Prostate gland (tissue), 2 donors: Measurements from ENCODE around the gene ZNF583.

Source experiments
- POLR2A ChIP-seq: fragments of 450-650 bp; IDR thresholded peaks from one replicate; pipeline ENCODE4 v1.6.1; 2016; ENCODE audit warnings: antibody characterized with exemption, mild to moderate bottlenecking
- POLR2AphosphoS5 ChIP-seq: sonication (generic); formaldehyde crosslinking; IDR thresholded peaks from one replicate; pipeline ENCODE4 v1.6.1; 2017; ENCODE audit warnings: antibody characterized with exemption
- TF ChIP-seq, protein P1 (sequence below), 4 experiments: fragments of 200-600 bp in 2 of 4; fragments of 450-650 bp in 2 of 4; sonication (generic) in 2 of 4; IDR thresholded peaks; 1 replicate in 3 of 4; 2 replicates in 1 of 4; pipeline ENCODE4 v1.5.1; 2016 to 2019; ENCODE audit warnings: antibody characterized with exemption in 4 of 4, mild to moderate bottlenecking in 2 of 4, moderate library complexity in 2 of 4

DNA sequence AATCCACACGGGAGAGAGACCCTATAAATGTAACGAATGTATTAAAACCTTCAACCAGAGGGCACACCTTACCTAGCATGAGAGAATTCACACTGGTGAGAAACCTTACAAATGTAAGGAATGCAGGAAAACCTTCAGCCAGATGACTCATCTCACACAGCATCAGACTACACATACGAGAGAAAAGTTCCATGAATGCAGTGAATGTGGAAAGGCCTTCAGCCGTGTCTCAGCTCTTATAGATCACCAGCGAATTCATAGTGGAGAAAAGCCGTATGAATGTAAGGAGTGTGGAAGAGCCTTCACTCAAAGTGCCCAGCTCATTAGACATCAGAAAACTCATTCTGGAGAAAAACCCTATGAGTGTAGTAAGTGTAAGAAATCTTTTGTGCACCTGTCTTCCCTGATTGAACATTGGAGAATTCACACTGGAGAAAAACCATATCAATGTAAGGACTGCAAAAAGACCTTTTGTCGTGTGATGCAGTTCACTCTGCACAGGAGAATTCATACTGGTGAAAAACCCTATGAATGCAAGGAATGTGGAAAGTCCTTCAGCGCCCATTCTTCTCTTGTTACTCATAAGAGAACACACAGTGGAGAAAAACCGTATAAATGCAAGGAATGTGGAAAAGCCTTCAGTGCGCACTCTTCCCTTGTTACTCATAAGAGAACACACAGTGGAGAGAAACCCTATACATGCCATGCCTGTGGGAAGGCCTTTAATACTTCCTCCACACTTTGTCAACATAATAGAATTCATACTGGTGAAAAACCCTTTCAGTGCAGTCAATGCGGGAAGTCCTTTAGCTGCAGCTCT lies 26.8 kb upstream of the ZNF583 start:
- no peak for TF ChIP-seq POLR2AphosphoS5
- TF ChIP-seq, protein P1, sequence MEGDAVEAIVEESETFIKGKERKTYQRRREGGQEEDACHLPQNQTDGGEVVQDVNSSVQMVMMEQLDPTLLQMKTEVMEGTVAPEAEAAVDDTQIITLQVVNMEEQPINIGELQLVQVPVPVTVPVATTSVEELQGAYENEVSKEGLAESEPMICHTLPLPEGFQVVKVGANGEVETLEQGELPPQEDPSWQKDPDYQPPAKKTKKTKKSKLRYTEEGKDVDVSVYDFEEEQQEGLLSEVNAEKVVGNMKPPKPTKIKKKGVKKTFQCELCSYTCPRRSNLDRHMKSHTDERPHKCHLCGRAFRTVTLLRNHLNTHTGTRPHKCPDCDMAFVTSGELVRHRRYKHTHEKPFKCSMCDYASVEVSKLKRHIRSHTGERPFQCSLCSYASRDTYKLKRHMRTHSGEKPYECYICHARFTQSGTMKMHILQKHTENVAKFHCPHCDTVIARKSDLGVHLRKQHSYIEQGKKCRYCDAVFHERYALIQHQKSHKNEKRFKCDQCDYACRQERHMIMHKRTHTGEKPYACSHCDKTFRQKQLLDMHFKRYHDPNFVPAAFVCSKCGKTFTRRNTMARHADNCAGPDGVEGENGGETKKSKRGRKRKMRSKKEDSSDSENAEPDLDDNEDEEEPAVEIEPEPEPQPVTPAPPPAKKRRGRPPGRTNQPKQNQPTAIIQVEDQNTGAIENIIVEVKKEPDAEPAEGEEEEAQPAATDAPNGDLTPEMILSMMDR (IDR thresholded peaks at IDR 0.05): no peak
- no peak for TF ChIP-seq POLR2A
